WTC11 (cell line): ENCODE results near the gene RGS11.

ENCODE experiments used
- CREB1 ChIP-seq: sonication (generic); formaldehyde crosslinking; IDR thresholded peaks from 2 replicates; pipeline ENCODE4 v1.8.0; 2023; ENCODE audit warnings: mild to moderate bottlenecking, missing genetic modification reagents
- JUN ChIP-seq: sonication (generic); formaldehyde crosslinking; IDR thresholded peaks from 2 replicates; pipeline ENCODE4 v1.8.0; 2023; ENCODE audit warnings: mild to moderate bottlenecking, missing genetic modification reagents
- NFE2L1 ChIP-seq: sonication (generic); formaldehyde crosslinking; IDR thresholded peaks from 2 replicates; pipeline ENCODE4 v1.8.1; 2023; ENCODE audit warnings: missing genetic modification reagents
- ZNF232 ChIP-seq: sonication (generic); formaldehyde crosslinking; IDR thresholded peaks from 2 replicates; pipeline ENCODE4 v1.8.0; 2022; ENCODE audit warnings: mild to moderate bottlenecking, missing genetic modification reagents
- TF ChIP-seq, protein P1 (sequence below): fragments of 200-600 bp; IDR thresholded peaks from 2 replicates; pipeline ENCODE4 v1.8.0; 2022; ENCODE audit warnings: antibody characterized with exemption
- TF ChIP-seq, protein P2 (sequence below): sonication (generic); formaldehyde crosslinking; IDR thresholded peaks from 2 replicates; pipeline ENCODE4 v1.8.1; 2023; ENCODE audit warnings: mild to moderate bottlenecking, moderate library complexity, missing genetic modification reagents
- TF ChIP-seq, protein P3 (sequence below): sonication (generic); formaldehyde crosslinking; IDR thresholded peaks from 2 replicates; pipeline ENCODE4 v1.8.1; 2023; ENCODE audit warnings: mild to moderate bottlenecking, missing genetic modification reagents, borderline replicate concordance

- TF ChIP-seq, protein P1, sequence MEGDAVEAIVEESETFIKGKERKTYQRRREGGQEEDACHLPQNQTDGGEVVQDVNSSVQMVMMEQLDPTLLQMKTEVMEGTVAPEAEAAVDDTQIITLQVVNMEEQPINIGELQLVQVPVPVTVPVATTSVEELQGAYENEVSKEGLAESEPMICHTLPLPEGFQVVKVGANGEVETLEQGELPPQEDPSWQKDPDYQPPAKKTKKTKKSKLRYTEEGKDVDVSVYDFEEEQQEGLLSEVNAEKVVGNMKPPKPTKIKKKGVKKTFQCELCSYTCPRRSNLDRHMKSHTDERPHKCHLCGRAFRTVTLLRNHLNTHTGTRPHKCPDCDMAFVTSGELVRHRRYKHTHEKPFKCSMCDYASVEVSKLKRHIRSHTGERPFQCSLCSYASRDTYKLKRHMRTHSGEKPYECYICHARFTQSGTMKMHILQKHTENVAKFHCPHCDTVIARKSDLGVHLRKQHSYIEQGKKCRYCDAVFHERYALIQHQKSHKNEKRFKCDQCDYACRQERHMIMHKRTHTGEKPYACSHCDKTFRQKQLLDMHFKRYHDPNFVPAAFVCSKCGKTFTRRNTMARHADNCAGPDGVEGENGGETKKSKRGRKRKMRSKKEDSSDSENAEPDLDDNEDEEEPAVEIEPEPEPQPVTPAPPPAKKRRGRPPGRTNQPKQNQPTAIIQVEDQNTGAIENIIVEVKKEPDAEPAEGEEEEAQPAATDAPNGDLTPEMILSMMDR = no peak
- TF ChIP-seq ZNF232 (CRISPR knock-in tag) (no peak), CREB1 (no peak), JUN (CRISPR knock-in tag) (no peak), NFE2L1 (no peak)
- TF ChIP-seq, protein P2, sequence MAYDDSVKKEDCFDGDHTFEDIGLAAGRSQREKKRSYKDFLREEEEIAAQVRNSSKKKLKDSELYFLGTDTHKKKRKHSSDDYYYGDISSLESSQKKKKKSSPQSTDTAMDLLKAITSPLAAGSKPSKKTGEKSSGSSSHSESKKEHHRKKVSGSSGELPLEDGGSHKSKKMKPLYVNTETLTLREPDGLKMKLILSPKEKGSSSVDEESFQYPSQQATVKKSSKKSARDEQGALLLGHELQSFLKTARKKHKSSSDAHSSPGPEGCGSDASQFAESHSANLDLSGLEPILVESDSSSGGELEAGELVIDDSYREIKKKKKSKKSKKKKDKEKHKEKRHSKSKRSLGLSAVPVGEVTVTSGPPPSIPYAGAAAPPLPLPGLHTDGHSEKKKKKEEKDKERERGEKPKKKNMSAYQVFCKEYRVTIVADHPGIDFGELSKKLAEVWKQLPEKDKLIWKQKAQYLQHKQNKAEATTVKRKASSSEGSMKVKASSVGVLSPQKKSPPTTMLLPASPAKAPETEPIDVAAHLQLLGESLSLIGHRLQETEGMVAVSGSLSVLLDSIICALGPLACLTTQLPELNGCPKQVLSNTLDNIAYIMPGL (CRISPR knock-in tag) = no peak
- TF ChIP-seq, protein P3, sequence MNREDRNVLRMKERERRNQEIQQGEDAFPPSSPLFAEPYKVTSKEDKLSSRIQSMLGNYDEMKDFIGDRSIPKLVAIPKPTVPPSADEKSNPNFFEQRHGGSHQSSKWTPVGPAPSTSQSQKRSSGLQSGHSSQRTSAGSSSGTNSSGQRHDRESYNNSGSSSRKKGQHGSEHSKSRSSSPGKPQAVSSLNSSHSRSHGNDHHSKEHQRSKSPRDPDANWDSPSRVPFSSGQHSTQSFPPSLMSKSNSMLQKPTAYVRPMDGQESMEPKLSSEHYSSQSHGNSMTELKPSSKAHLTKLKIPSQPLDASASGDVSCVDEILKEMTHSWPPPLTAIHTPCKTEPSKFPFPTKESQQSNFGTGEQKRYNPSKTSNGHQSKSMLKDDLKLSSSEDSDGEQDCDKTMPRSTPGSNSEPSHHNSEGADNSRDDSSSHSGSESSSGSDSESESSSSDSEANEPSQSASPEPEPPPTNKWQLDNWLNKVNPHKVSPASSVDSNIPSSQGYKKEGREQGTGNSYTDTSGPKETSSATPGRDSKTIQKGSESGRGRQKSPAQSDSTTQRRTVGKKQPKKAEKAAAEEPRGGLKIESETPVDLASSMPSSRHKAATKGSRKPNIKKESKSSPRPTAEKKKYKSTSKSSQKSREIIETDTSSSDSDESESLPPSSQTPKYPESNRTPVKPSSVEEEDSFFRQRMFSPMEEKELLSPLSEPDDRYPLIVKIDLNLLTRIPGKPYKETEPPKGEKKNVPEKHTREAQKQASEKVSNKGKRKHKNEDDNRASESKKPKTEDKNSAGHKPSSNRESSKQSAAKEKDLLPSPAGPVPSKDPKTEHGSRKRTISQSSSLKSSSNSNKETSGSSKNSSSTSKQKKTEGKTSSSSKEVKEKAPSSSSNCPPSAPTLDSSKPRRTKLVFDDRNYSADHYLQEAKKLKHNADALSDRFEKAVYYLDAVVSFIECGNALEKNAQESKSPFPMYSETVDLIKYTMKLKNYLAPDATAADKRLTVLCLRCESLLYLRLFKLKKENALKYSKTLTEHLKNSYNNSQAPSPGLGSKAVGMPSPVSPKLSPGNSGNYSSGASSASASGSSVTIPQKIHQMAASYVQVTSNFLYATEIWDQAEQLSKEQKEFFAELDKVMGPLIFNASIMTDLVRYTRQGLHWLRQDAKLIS (CRISPR knock-in tag) = no peak
Observed at GRCh38 chr16:324201-324450, 48.4 kb upstream of the RGS11 start.
